Measurements from ENCODE around the gene ZNF180.
"Not testable (repeated sequence)": the region's sequence is repeated elsewhere in the genome, so short reads cannot be mapped to it uniquely, and the experiment has no call there.

ZNF180 gene

DNA sequence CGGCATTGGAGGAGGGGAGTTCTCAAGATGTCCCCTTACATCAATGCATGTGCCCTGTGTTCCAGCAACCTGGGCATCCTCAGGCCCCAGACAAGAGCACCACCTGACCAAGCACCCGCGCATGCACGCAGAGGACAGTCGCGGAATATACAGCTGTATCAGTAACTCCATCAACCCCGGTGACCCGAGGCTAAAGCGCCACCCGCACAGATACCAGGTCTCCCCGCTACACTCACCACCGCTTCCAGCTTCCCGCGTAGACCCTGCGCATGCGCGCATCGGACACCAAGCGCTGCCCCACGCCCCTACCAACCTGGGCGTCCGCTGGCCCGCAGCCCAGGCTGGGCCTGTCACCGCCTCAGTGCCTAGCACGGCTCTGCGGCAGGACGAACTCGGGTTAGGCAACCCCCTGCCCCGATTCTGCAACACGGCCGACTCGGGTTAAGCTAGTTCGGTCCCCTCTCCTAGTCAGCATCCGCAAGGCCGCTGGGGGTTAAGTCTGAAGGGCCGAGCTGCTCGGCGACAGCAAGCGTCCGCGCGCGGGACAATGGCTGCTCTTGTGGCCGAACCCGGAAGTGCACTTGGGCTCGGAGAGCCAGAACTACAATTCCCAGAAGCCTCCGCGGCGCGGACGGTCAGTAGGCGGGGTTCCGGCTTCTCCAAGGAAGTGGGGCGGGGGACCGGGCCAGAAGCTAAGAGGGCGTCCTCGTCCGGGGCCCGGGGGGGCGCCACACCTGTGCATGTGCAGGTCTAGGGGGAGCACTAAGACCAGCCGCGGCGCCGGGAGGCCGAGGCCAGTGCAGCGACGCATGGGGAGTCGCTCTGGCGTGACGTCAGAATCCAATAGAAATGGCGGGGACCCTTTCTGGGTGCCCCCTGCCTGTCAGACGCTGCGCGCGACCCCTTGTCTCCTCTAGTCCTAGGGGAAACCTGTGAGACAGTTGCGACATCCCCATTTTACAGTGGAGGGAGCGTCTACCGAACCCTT, at the start of gene ZNF180:
TSS of gene ZNF180 (minus strand) at position 561 of the 988 bp plus-strand sequence. CDS start 3,188 bp downstream, outside the sequence.
- Histone ChIP-seq H3K9me3 (ENCODE audit: control insufficient read depth, low read depth, low read length) (peaks cover 28% of the 10 kb centered on the region), H3K9ac (ENCODE audit: low read length) (peak within 1 kb of the TSS; percentile 61), H3K36me3 (ENCODE audit: control insufficient read depth, low read depth, low read length) (peaks cover 17% of the 10 kb centered on the region), H3K4me1 (ENCODE audit: control insufficient read depth, low read depth, low read length) (no peaks in the 10 kb centered on the region), H3K27ac (ENCODE audit: low read length) (no peak within 1 kb of the TSS), H3K27me3 (ENCODE audit: control insufficient read depth, insufficient read depth, low read length) (no peaks in the 10 kb centered on the region), H3K4me3 (ENCODE audit: low read length) (peak within 1 kb of the TSS; percentile 98)

DNA sequence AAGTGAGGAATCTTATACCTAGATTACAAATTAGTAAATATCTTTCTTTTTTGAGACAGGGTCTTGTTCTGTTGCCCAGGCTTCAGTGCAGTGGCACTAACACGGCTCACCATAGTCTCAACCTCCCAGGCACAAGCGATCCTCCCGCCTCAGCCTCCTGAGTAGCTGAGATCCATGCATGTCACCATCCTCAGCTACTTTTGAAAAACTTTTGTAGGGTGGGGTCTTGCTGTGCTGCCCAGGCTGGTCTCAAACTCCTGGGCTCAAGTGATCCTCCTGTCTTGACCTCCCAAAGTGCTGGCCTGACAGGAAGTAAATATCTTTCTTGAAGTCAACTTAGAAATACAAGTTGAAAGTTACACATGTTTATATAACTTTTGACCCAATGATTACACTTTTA, 49.2 kb upstream of the ZNF180 start:
- no peaks in the 10 kb centered on the region for H3K9me3 ChIP-seq (ENCODE audit: control insufficient read depth, low read depth, low read length)

GRCh38 chr19:44548736-44549135, 48.4 kb upstream of the ZNF180 start:
- Histone ChIP-seq H3K27me3 (ENCODE audit: control insufficient read depth, insufficient read depth, low read length) (no peaks in the 10 kb centered on the region), H3K4me1 (ENCODE audit: control insufficient read depth, low read depth, low read length) (no peaks in the 10 kb centered on the region), H3K9me3 (ENCODE audit: control insufficient read depth, low read depth, low read length) (no peaks in the 10 kb centered on the region), H3K27ac (ENCODE audit: low read length) (no peak overlapping the region), H3K36me3 (ENCODE audit: control insufficient read depth, low read depth, low read length) (no peaks in the 10 kb centered on the region), H3K9ac (ENCODE audit: low read length) (no peak overlapping the region), H3K4me3 (ENCODE audit: low read length) (no peak overlapping the region)

More for the DNA sequence above, 49.2 kb upstream of the ZNF180 start:
- Histone ChIP-seq H3K4me3 (ENCODE audit: low read length) (no peak overlapping the region), H3K27ac (ENCODE audit: low read length) (no peak overlapping the region), H3K9ac (ENCODE audit: low read length) (no peak overlapping the region), H3K27me3 (ENCODE audit: control insufficient read depth, insufficient read depth, low read length) (no peaks in the 10 kb centered on the region), H3K36me3 (ENCODE audit: control insufficient read depth, low read depth, low read length) (no peaks in the 10 kb centered on the region), H3K4me1 (ENCODE audit: control insufficient read depth, low read depth, low read length) (no peaks in the 10 kb centered on the region)

DNA sequence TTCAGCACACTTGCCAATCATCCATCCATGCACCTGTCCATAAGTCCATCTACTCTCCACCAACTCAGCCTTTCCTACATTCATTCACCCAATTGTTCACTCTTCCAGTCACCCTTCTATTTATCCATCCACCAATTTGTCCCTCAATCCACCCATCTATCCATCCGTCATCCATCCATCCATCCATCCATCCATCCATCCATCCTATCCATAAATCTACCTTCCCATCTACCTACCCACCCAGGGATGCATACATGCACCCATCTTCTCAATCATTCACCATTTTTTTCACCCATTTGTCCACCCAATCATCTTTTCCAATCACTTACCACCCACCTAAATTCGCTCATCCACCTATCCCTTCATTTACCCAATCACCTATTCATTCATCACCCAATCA, 43.7 kb upstream of the ZNF180 start:
- Histone ChIP-seq H3K27me3 (ENCODE audit: control insufficient read depth, insufficient read depth, low read length) (no peaks in the 10 kb centered on the region), H3K9ac (ENCODE audit: low read length) (no peak overlapping the region), H3K4me3 (ENCODE audit: low read length) (no peak overlapping the region), H3K4me1 (ENCODE audit: control insufficient read depth, low read depth, low read length) (no peaks in the 10 kb centered on the region), H3K36me3 (ENCODE audit: control insufficient read depth, low read depth, low read length) (no peaks in the 10 kb centered on the region), H3K27ac (ENCODE audit: low read length) (no peak overlapping the region), H3K9me3 (ENCODE audit: control insufficient read depth, low read depth, low read length) (peaks cover 11% of the 10 kb centered on the region)

DNA sequence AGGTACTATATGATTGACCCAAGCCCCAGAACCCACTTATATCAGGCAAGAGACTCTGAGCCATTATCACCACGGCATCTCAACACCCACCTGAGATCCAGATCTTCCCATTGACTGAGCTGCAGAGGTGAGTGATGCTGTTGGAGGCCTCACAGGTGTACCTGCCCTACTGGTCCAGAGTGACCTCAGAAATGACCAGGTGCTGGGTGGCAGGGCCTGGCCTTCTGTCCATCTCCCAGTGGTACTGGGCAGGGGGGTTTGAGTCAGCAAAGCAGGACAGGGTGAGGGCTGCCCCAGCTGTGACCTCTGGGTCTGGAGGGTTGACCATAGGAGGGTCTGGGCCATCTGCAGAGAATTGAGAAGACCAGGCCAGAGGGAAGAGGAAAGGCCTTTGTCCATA, 42.3 kb upstream of the ZNF180 start:
- Histone ChIP-seq H3K9ac (ENCODE audit: low read length) (no peak overlapping the region), H3K27ac (ENCODE audit: low read length) (no peak overlapping the region), H3K36me3 (ENCODE audit: control insufficient read depth, low read depth, low read length) (no peaks in the 10 kb centered on the region), H3K4me3 (ENCODE audit: low read length) (no peak overlapping the region), H3K9me3 (ENCODE audit: control insufficient read depth, low read depth, low read length) (peaks cover 11% of the 10 kb centered on the region), H3K4me1 (ENCODE audit: control insufficient read depth, low read depth, low read length) (no peaks in the 10 kb centered on the region), H3K27me3 (ENCODE audit: control insufficient read depth, insufficient read depth, low read length) (no peaks in the 10 kb centered on the region)

- H3K36me3 ChIP-seq (ENCODE audit: control insufficient read depth, low read depth, low read length): no peaks in the 10 kb centered on the region
- H3K4me1 ChIP-seq (ENCODE audit: control insufficient read depth, low read depth, low read length): no peaks in the 10 kb centered on the region
Observed at GRCh38 chr19:44540736-44541135, 40.4 kb upstream of the ZNF180 start.

DNA sequence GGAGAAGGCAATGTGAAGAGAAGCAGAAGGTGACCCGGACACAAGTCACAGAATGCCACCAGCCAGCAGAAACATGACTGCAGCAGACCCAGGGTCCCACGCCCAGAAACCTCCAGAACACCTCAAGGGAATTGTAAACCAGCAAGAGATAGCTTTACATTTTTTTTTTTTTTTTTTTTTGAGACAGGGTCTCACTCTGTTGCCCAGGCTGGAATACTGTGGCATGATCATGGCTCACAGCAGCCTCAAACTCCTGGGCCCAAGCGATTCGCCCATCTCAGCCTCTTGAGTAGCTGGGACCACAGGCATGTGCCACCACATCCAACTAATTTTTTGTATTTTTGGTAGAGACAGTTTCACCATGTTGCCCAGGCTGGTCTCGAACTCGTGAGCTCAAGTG, 39.7 kb upstream of the ZNF180 start:
- H3K4me1 ChIP-seq (ENCODE audit: control insufficient read depth, low read depth, low read length): no peaks in the 10 kb centered on the region
- no peak overlapping the region for H3K4me3 ChIP-seq (ENCODE audit: low read length)
- no peak overlapping the region for H3K9ac ChIP-seq (ENCODE audit: low read length)
- no peak overlapping the region for H3K27ac ChIP-seq (ENCODE audit: low read length)
- H3K27me3 ChIP-seq (ENCODE audit: control insufficient read depth, insufficient read depth, low read length): no peaks in the 10 kb centered on the region
- H3K9me3 ChIP-seq (ENCODE audit: control insufficient read depth, low read depth, low read length): peaks cover 19% of the 10 kb centered on the region
- H3K36me3 ChIP-seq (ENCODE audit: control insufficient read depth, low read depth, low read length): no peaks in the 10 kb centered on the region

More at GRCh38 chr19:44540736-44541135, 40.4 kb upstream of the ZNF180 start:
- H3K27me3 ChIP-seq (ENCODE audit: control insufficient read depth, insufficient read depth, low read length): no peaks in the 10 kb centered on the region
- no peak overlapping the region for H3K4me3 ChIP-seq (ENCODE audit: low read length)
- no peak overlapping the region for H3K27ac ChIP-seq (ENCODE audit: low read length)
- H3K9ac ChIP-seq (ENCODE audit: low read length): no peak overlapping the region
- H3K9me3 ChIP-seq (ENCODE audit: control insufficient read depth, low read depth, low read length): peaks cover 19% of the 10 kb centered on the region

GRCh38 chr19:44539236-44539826, 39.0 kb upstream of the ZNF180 start:
- H3K36me3 ChIP-seq (ENCODE audit: control insufficient read depth, low read depth, low read length): no peaks in the 10 kb centered on the region
- no peaks in the 10 kb centered on the region for H3K27me3 ChIP-seq (ENCODE audit: control insufficient read depth, insufficient read depth, low read length)
- H3K4me1 ChIP-seq (ENCODE audit: control insufficient read depth, low read depth, low read length): no peaks in the 10 kb centered on the region
- no peak overlapping the region for H3K4me3 ChIP-seq (ENCODE audit: low read length)
- H3K27ac ChIP-seq (ENCODE audit: low read length): no peak overlapping the region
- H3K9ac ChIP-seq (ENCODE audit: low read length): no peak overlapping the region
- H3K9me3 ChIP-seq (ENCODE audit: control insufficient read depth, low read depth, low read length): peaks cover 23% of the 10 kb centered on the region

- H3K4me1 ChIP-seq (ENCODE audit: control insufficient read depth, low read depth, low read length); H3K9ac ChIP-seq (ENCODE audit: low read length); H3K4me3 ChIP-seq (ENCODE audit: low read length); H3K27me3 ChIP-seq (ENCODE audit: control insufficient read depth, insufficient read depth, low read length); H3K36me3 ChIP-seq (ENCODE audit: control insufficient read depth, low read depth, low read length); H3K27ac ChIP-seq (ENCODE audit: low read length): not testable (repeated sequence)
- H3K9me3 ChIP-seq (ENCODE audit: control insufficient read depth, low read depth, low read length): peaks cover 22% of the 10 kb centered on the region
Observed at GRCh38 chr19:44535361-44535760, 35.0 kb upstream of the ZNF180 start.

GRCh38 chr19:44532819-44533218, 32.5 kb upstream of the ZNF180 start:
- Histone ChIP-seq H3K36me3 (ENCODE audit: control insufficient read depth, low read depth, low read length) (no peaks in the 10 kb centered on the region), H3K9ac (ENCODE audit: low read length) (no peak overlapping the region), H3K27ac (ENCODE audit: low read length) (no peak overlapping the region), H3K27me3 (ENCODE audit: control insufficient read depth, insufficient read depth, low read length) (no peaks in the 10 kb centered on the region), H3K4me1 (ENCODE audit: control insufficient read depth, low read depth, low read length) (no peaks in the 10 kb centered on the region), H3K4me3 (ENCODE audit: low read length) (no peak overlapping the region), H3K9me3 (ENCODE audit: control insufficient read depth, low read depth, low read length) (peaks cover 23% of the 10 kb centered on the region)

DNA sequence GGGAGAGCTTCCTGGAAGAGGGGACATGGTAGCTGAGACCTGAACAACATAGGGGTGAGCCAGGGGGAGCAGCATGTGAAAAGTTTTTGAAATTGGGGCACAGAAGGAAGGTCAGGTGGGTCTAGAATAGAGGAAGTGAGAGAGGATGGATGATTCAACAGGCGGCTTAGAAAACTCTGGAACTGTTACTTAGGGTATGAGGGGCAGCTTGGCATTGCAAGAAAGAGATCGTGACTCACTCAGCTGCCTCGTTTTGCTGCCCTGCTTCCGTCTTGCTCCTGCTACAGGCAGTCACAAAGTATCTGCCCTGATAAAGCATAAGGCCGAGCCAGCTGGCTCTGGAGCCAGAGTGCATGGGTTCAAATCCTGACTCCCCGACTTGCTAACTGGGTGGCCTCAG, 30.5 kb upstream of the ZNF180 start:
- H3K4me3 ChIP-seq (ENCODE audit: low read length): no peak overlapping the region
- H3K4me1 ChIP-seq (ENCODE audit: control insufficient read depth, low read depth, low read length): no peaks in the 10 kb centered on the region
- H3K36me3 ChIP-seq (ENCODE audit: control insufficient read depth, low read depth, low read length): no peaks in the 10 kb centered on the region
- H3K27me3 ChIP-seq (ENCODE audit: control insufficient read depth, insufficient read depth, low read length): no peaks in the 10 kb centered on the region
- H3K9ac ChIP-seq (ENCODE audit: low read length): no peak overlapping the region
- H3K27ac ChIP-seq (ENCODE audit: low read length): no peak overlapping the region
- H3K9me3 ChIP-seq (ENCODE audit: control insufficient read depth, low read depth, low read length): peaks cover 15% of the 10 kb centered on the region
